ENCODE measurements around the gene NPPA. TPM values are rescaled to one million over a fixed set of nuclear protein-coding genes. Genes with fewer than 3 reads are reported as not detected.
A peak's percentile ranks its signal among the peaks of the same experiment; 100 is the strongest.

NPPA gene
- total RNA-seq, 2 experiments from 2014 or later: not detected

DNA sequence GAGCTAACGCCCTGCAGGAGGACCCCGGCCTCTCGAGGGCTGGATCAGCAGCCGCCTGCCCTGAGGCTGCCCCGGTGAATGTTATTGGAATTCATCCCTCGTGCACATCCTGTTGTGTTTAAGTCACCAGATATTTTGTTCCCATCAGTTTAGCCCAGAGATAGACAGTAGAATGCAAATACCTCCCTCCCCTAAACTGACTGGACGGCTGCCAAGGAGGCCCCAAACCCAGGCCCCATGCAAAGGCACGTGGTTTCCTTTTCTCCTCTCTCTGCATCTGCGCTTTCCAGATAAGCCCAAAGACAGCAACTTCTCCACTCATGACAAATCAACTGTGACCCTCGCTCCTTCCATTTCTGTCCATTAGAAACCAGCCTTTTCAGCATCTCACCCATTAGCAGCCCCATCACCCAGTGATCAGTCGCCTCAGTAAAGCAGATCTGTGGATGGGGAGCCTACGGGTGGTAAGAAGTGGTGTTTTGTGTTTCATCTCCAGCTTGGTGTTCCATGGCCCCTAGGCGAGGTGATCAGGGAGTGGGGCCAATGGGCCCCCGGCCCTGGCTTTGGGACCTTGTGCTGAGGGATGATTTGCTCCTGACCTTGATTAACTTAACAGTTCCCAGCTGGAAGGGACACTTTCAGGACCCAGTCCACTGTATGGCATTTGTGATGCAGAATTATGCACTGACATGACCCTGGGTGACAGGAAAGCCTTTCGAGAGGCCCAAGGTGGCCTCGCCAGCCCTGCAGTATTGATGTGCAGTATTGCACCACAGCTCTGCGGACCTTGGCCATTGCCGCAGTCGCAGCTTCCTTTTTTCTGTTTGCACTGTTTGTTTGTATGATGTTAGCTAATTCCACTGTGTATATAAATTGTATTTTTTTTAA lies 5.2 kb downstream of the NPPA start:
- H3K79me2 ChIP-seq (ENCODE audit: insufficient read depth, low read depth, low read length): no peaks in the 10 kb centered on the region
- DNase-seq (ENCODE audit: low spot score): peak; percentile 66
- H4K20me1 ChIP-seq (ENCODE audit: insufficient read depth, low read length): no peaks in the 10 kb centered on the region
- peaks cover 85% of the 10 kb centered on the region for H3K36me3 ChIP-seq (ENCODE audit: insufficient read depth, low read length)
- peak overlapping the region; percentile 28 for H3K27ac ChIP-seq (ENCODE audit: low read depth, low read length, poor library complexity, severe bottlenecking)
- intact Hi-C loops (cut with micrococcal nuclease; ENCODE audit: unreplicated experiment): loop anchor here (1.0 to 2.0 kb wide), 2 partner anchors 20 to 52 kb away; no protein-coding TSS in a partner anchor
- H3K4me1 ChIP-seq (ENCODE audit: insufficient read depth, low read length, poor library complexity, severe bottlenecking): peaks cover 24% of the 10 kb centered on the region
- TSS peak; percentile 32 for BruUV-seq (replicated peaks)
- ChIA-PET POLR2A (interaction anchor here (0.6 to 2.0 kb wide), 4 partner anchors 65 to 435 kb away, joined by 3 to 5 read pairs (median 3); no protein-coding TSS in a partner anchor), CTCF (ENCODE audit: unreplicated experiment) (interaction anchor here (1.0 to 1.3 kb wide), 3 partner anchors 11 to 125 kb away, joined by 3 read pairs; no protein-coding TSS in a partner anchor)
- TF ChIP-seq, protein P1, sequence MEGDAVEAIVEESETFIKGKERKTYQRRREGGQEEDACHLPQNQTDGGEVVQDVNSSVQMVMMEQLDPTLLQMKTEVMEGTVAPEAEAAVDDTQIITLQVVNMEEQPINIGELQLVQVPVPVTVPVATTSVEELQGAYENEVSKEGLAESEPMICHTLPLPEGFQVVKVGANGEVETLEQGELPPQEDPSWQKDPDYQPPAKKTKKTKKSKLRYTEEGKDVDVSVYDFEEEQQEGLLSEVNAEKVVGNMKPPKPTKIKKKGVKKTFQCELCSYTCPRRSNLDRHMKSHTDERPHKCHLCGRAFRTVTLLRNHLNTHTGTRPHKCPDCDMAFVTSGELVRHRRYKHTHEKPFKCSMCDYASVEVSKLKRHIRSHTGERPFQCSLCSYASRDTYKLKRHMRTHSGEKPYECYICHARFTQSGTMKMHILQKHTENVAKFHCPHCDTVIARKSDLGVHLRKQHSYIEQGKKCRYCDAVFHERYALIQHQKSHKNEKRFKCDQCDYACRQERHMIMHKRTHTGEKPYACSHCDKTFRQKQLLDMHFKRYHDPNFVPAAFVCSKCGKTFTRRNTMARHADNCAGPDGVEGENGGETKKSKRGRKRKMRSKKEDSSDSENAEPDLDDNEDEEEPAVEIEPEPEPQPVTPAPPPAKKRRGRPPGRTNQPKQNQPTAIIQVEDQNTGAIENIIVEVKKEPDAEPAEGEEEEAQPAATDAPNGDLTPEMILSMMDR (conservative IDR thresholded peaks at IDR 0.05; ENCODE audit: low read length): no peak
- TF ChIP-seq EZH2phosphoT487 (IDR thresholded peaks at IDR 0.05; ENCODE audit: borderline replicate concordance, low read depth, low read length): no peak
- peak overlapping the region; percentile 48 for H3K4me2 ChIP-seq (ENCODE audit: low read length)
- H3K4me3 ChIP-seq (ENCODE audit: low read depth, low read length, poor library complexity, severe bottlenecking): peak overlapping the region; percentile 12
- no peak overlapping the region for H2AFZ ChIP-seq (ENCODE audit: low read length)
- no peaks in the 10 kb centered on the region for H3K9me3 ChIP-seq (ENCODE audit: low read length)
- H3K9me2 ChIP-seq (ENCODE audit: insufficient read depth, low read length): no peaks in the 10 kb centered on the region

DNA sequence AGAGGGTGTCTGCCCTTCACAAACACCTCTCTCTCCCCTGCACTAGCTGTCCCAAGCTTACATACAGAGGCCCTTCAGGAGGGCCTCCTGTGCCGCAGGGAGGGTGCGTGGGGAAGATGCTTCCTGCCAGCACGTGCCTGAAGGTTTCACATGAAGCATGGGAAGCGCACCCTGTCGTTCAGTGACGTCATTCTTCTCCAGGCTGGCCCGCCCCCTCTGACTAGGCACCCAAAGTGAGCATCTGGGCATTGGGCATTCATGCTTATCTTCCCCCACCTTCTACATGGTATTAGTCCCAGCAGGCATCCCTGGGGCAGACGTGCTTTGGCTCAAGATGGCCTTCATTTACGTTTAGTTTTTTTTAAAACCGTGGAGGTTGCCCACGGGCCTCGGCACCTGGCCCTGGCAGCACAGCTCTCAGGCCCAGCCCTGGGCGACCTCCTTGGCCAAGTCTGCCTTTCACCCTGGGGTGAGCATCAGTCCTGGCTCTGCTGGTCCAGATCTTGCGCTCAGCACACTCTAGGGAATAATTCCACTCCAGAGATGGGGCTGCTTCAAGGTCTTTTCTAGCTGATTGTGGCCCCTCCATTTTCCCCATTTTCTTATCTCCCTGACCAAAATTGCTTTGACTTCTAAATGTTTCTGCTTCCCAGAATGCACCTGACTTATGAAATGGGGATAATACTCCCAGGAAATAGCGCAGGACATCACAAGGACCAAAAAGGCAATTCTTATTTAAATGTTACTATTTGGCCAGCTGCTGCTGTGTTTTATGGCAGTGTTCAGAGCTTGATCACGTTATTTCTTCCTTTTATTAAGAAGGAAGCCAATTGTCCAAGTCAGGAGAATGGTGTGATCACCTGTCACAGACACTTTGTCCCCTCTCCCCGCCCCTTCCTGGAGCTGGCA lies 6.1 kb downstream of the NPPA start:
- no peak for TF ChIP-seq EZH2phosphoT487 (IDR thresholded peaks at IDR 0.05; ENCODE audit: borderline replicate concordance, low read depth, low read length)
- TF ChIP-seq, protein P1 (conservative IDR thresholded peaks at IDR 0.05; ENCODE audit: low read length): no peak
- no peak overlapping the region for H3K4me3 ChIP-seq (ENCODE audit: low read depth, low read length, poor library complexity, severe bottlenecking)
- peak; percentile 23 for DNase-seq (ENCODE audit: low spot score)
- no peak overlapping the region for H2AFZ ChIP-seq (ENCODE audit: low read length)
- no peaks in the 10 kb centered on the region for H4K20me1 ChIP-seq (ENCODE audit: insufficient read depth, low read length)
- no peaks in the 10 kb centered on the region for H3K9me2 ChIP-seq (ENCODE audit: insufficient read depth, low read length)
- peaks cover 88% of the 10 kb centered on the region for H3K36me3 ChIP-seq (ENCODE audit: insufficient read depth, low read length)
- H3K9me3 ChIP-seq (ENCODE audit: low read length): no peaks in the 10 kb centered on the region
- BruUV-seq (replicated peaks): no TSS peak
- intact Hi-C loops (cut with micrococcal nuclease; ENCODE audit: unreplicated experiment): loop anchor here (1.0 to 2.0 kb wide), 2 partner anchors 21 to 53 kb away; no protein-coding TSS in a partner anchor
- CTCF ChIA-PET (ENCODE audit: unreplicated experiment): interaction anchor here (1.0 to 1.3 kb wide), 3 partner anchors 10 to 126 kb away, joined by 3 read pairs; no protein-coding TSS in a partner anchor
- POLR2A ChIA-PET: interaction anchor here (0.6 to 2.0 kb wide), 2 partner anchors 66 to 126 kb away, joined by 3 to 5 read pairs; no protein-coding TSS in a partner anchor
- no peaks in the 10 kb centered on the region for H3K79me2 ChIP-seq (ENCODE audit: insufficient read depth, low read depth, low read length)
- H3K4me2 ChIP-seq (ENCODE audit: low read length): peak overlapping the region; percentile 48
- peaks cover 24% of the 10 kb centered on the region for H3K4me1 ChIP-seq (ENCODE audit: insufficient read depth, low read length, poor library complexity, severe bottlenecking)
- peak overlapping the region; percentile 28 for H3K27ac ChIP-seq (ENCODE audit: low read depth, low read length, poor library complexity, severe bottlenecking)
